NCI-H187 treated with DMSO at 0.1 percent for 48 hours (cell line): ENCODE results near the gene SMIM34.

Source experiments
- DNase-seq: peaks from one replicate; lab custom pipeline; 2025; lab: John Stamatoyannopoulos, UW

SMIM34 gene

GRCh38 chr21:34372321-34372720, 51.4 kb downstream of the SMIM34 start:
- no peak for DNase-seq

GRCh38 chr21:34369741-34370140, 54.0 kb downstream of the SMIM34 start:
- DNase-seq = no peak
